Muscle of back (tissue), 11 donors: ENCODE results near the gene HTR3B. TPM values are rescaled to one million over a fixed set of nuclear protein-coding genes. Genes with fewer than 3 reads are reported as not detected.
"Not testable (repeated sequence)": the region's sequence is repeated elsewhere in the genome, so short reads cannot be mapped to it uniquely, and the experiment has no call there.

Experiments
- DNase-seq, 3 donors: peaks; one replicate each; pipeline versions ENCODE4 v3.0.0 to v3.0.0-alpha.2; 2013
- polyA plus RNA-seq, 10 donors: library from polyadenylated mRNA; unstranded; fragments of 120-200 nt; gene quantifications; one replicate each; pipeline ENCODE4 v1.2.1, GENCODE V29; 2013; ENCODE audit not compliant: insufficient read length in 10 of 10

HTR3B gene
- polyA plus RNA-seq, 10 donors, result 0.07 to 0.16 (median 0.08) TPM; not detected in 5

GRCh38 chr11:113884361-113884836 is 20.2 kb upstream of the HTR3B start:
- no peak for DNase-seq

GRCh38 chr11:113885897-113886296 is 18.7 kb upstream of the HTR3B start:
- DNase-seq, result no peak

- DNase-seq, result no peak
These were observed 15.7 kb upstream of the HTR3B start for GRCh38 chr11:113888848-113889247.

- DNase-seq, result no peak
These were observed 10.1 kb upstream of the HTR3B start for GRCh38 chr11:113894421-113894996.

- no peak for DNase-seq
These were observed 9.0 kb upstream of the HTR3B start for GRCh38 chr11:113895367-113896155.

GRCh38 chr11:113896156-113896879 is 8.3 kb upstream of the HTR3B start:
- peak in 2 of 3 donors; percentile 33 to 69 for DNase-seq

- DNase-seq, result no peak
These were observed 3.5 kb upstream of the HTR3B start for GRCh38 chr11:113901141-113901540.

- DNase-seq, result no peak
These were observed 1.4 kb downstream of the HTR3B start for GRCh38 chr11:113906038-113906437.

GRCh38 chr11:113906516-113906915 is 1.9 kb downstream of the HTR3B start:
- DNase-seq, result no peak

- no peak for DNase-seq
These were observed 2.6 kb downstream of the HTR3B start for GRCh38 chr11:113907152-113907551.

- no peak for DNase-seq
These were observed 3.1 kb downstream of the HTR3B start for GRCh38 chr11:113907681-113908080.

GRCh38 chr11:113908098-113908497 is 3.5 kb downstream of the HTR3B start:
- DNase-seq, result no peak

- DNase-seq, result not testable (repeated sequence)
These were observed 6.9 kb downstream of the HTR3B start for GRCh38 chr11:113911491-113911890.

- no peak for DNase-seq
These were observed 19.0 kb downstream of the HTR3B start for GRCh38 chr11:113923572-113923971.

- DNase-seq, result no peak
These were observed 21.9 kb downstream of the HTR3B start for GRCh38 chr11:113926273-113927197.

- no peak for DNase-seq
These were observed 23.7 kb downstream of the HTR3B start for GRCh38 chr11:113928311-113928710.

- no peak for DNase-seq
These were observed 28.2 kb downstream of the HTR3B start for GRCh38 chr11:113932788-113933187.

GRCh38 chr11:113934193-113934592 is 29.6 kb downstream of the HTR3B start:
- not testable (repeated sequence) for DNase-seq

GRCh38 chr11:113934761-113935160 is 30.2 kb downstream of the HTR3B start:
- DNase-seq, result no peak

GRCh38 chr11:113935858-113936257 is 31.3 kb downstream of the HTR3B start:
- no peak for DNase-seq

- no peak for DNase-seq
These were observed 33.3 kb downstream of the HTR3B start for GRCh38 chr11:113937918-113938317.

- DNase-seq, result no peak
These were observed 37.7 kb downstream of the HTR3B start for GRCh38 chr11:113942256-113942655.
